Measurements from ENCODE around the gene RBM33.

DNA sequence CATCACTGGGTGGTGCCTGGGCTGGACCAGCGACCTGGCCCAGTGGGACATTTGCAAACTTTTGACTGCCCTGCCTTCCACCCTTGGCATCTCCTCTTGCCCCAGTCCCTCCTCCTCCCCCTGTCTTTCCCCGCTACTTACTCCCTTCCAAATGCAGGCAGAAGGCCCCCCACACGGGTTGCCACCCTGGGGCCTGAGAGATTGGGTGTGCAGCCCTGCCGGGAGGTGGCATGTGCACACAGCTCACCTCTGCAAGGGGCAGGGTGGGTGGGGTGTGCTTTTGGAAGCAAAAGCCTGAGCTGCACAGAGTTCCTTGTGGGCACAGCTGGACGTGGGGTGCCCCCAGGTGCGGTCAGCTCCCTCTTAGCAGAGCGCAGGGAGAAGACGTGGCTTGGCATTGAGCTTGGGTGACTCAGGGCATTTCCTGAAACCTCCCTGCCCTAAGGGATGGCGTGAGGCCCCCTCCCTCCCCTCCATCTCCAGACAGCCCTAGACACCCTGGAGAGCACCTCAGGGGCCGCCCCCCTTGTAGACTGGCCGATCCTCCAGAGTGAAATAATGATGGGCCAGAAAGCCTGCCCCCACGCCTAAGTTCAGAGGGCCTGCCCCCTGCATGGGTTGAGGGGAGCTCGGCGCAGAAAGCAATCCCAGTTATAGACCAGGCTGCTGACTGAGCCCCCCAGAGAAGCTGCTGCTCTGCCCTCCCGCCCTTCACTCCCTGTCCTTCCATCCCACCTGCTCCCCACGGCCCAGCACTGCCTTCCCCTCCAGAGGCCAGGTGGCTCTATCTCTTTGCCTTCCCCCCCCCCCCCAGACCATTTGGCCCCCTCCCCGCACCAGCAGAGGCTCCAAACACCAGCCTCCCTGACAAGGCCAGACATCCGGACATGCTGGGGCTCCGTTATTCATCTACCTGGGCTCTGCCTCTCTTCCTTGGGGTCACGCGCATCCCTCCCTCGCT lies 170.1 kb downstream of the RBM33 start:
- TF ChIP-seq EZH2phosphoT487 (IDR thresholded peaks at IDR 0.05; ENCODE audit: insufficient read depth, low read depth), result no peak
- TF ChIP-seq EZH2 (IDR thresholded peaks at IDR 0.05; ENCODE audit: insufficient read depth, poor library complexity, severe bottlenecking), result no peak
